ENCODE measurements around the gene APOL6.

Gene APOL6

DNA sequence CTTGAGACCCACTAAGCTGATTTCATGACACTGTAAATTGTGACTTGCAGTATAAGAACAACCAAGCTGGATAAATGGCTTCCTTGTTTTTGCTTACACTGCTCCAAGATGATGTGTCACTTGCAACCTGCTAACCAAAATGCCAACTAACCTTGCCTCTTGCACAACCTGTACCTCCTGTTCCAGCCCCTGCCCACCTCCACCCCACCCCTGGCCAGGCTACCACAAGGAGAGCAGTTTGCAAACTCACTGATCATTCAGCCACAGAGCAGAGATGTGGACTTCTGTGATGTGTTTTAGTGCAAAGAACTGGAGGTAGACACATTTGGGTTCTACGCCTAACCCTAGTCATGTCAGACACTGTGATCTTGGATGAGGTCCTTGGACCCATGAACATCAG lies 4.3 kb upstream of the APOL6 start:
- no peaks in the 10 kb centered on the region for H3K9me3 ChIP-seq (ENCODE audit: control insufficient read depth, low read length)
- no peaks in the 10 kb centered on the region for H3K27me3 ChIP-seq (replicated peaks; ENCODE audit: control insufficient read depth, insufficient read depth, low read length)
- no peak overlapping the region for H3K9ac ChIP-seq (ENCODE audit: low read length)
- H3K4me3 ChIP-seq (ENCODE audit: low read length) = no peak overlapping the region
- H3K4me1 ChIP-seq (ENCODE audit: control insufficient read depth, insufficient read depth, low read length) = peaks cover 52% of the 10 kb centered on the region
- H3K36me3 ChIP-seq (ENCODE audit: control insufficient read depth, insufficient read depth, low read length, severe bottlenecking) = no peaks in the 10 kb centered on the region
- DNase-seq (ENCODE audit: low read depth) = no peak

DNA sequence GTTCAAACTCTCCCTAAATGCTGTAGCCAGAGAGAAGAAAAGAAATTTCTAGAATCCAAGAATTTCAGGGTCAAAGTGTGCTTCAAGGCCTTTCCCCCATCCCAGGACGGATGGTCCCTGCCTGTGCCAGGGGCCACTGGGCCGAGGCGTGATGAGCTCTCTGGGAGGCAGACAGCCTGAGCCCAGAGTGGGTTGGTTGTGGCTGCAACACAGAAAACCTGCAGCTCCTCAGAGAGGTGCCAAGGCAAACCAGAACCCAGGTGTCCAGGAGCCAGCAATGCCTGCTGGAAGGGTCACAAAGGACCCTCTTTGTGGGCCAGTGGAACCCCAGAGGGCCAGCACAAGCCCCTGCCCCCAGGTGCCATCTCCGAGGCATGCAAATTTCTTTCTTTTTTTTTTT lies 2.6 kb upstream of the APOL6 start:
- no peaks in the 10 kb centered on the region for H3K9me3 ChIP-seq (ENCODE audit: control insufficient read depth, low read length)
- no peak for DNase-seq (ENCODE audit: low read depth)
- peaks cover 59% of the 10 kb centered on the region for H3K4me1 ChIP-seq (ENCODE audit: control insufficient read depth, insufficient read depth, low read length)
- H3K36me3 ChIP-seq (ENCODE audit: control insufficient read depth, insufficient read depth, low read length, severe bottlenecking) = no peaks in the 10 kb centered on the region
- no peaks in the 10 kb centered on the region for H3K27me3 ChIP-seq (replicated peaks; ENCODE audit: control insufficient read depth, insufficient read depth, low read length)
- no peak overlapping the region for H3K4me3 ChIP-seq (ENCODE audit: low read length)
- peak overlapping the region; percentile 42 for H3K9ac ChIP-seq (ENCODE audit: low read length)

DNA sequence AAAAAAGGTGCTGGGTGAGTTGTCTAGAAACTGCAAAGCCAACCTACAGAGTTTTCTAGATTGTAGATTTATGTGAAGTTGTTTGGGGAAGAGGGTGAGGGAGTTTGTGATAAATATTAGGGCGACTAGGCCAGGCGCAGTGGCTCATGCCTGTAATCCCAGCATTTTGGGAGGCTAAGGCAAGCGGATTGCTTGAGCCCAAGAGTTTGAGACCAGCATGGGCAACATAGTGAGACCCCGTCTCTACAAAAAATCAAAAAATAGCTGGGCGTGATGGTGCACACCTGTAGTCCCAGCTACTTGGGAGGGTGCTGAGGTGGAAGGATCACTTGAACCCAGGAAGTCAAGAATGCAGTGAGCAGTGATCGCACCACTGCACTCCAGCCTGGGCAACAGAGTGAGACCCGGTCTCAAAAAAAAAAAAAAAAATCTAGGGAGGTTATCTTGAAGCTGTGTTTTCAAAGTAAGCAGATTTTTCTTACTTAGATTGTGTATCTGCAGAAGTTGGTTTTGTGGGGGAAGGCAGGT lies 844 bp downstream of the APOL6 start:
- H3K4me1 ChIP-seq (ENCODE audit: control insufficient read depth, insufficient read depth, low read length) = peaks cover 39% of the 10 kb centered on the region
- no peaks in the 10 kb centered on the region for H3K9me3 ChIP-seq (ENCODE audit: control insufficient read depth, low read length)
- H3K27me3 ChIP-seq (replicated peaks; ENCODE audit: control insufficient read depth, insufficient read depth, low read length) = no peaks in the 10 kb centered on the region
- peaks cover 10% of the 10 kb centered on the region for H3K36me3 ChIP-seq (ENCODE audit: control insufficient read depth, insufficient read depth, low read length, severe bottlenecking)
- H3K9ac ChIP-seq (ENCODE audit: low read length) = peak overlapping the region; percentile 100
- H3K4me3 ChIP-seq (ENCODE audit: low read length) = peak overlapping the region; percentile 99
- DNase-seq (ENCODE audit: low read depth) = no peak

DNA sequence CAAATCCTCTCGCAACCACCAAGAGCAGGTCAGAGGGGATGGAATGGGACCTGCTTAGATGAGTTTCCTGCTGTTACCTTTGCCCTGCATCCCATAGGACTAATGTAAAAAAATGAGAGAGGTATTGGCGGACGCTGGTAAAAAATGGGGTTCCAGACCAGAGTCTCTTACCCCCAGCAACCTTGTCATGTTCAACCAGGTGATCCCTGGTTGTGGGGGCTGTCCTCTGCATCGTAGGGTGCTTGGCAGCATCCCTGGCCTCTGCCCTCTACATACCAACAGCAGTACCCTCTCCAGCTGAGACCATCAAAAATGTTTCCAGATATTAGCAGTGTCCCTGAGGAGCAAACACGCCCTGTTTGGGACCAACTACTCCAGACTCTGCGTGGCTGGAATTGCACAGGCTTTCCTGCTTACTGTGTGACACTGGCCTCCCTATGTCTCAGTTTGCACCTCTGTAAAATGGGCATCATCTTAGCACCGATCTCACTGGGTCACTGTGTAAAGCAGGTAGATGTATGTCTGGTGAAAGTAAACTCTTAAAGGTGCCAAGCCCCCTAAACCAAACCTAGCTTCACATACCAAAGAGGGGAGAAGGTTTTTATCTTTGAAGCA lies 1.5 kb downstream of the APOL6 start:
- Histone ChIP-seq H3K36me3 (ENCODE audit: control insufficient read depth, insufficient read depth, low read length, severe bottlenecking) (peaks cover 14% of the 10 kb centered on the region), H3K4me3 (ENCODE audit: low read length) (peak overlapping the region; percentile 99), H3K9me3 (ENCODE audit: control insufficient read depth, low read length) (no peaks in the 10 kb centered on the region), H3K27me3 (replicated peaks; ENCODE audit: control insufficient read depth, insufficient read depth, low read length) (no peaks in the 10 kb centered on the region), H3K4me1 (ENCODE audit: control insufficient read depth, insufficient read depth, low read length) (peaks cover 39% of the 10 kb centered on the region), H3K9ac (ENCODE audit: low read length) (peak overlapping the region; percentile 100)
- DNase-seq (ENCODE audit: low read depth) = no peak

DNA sequence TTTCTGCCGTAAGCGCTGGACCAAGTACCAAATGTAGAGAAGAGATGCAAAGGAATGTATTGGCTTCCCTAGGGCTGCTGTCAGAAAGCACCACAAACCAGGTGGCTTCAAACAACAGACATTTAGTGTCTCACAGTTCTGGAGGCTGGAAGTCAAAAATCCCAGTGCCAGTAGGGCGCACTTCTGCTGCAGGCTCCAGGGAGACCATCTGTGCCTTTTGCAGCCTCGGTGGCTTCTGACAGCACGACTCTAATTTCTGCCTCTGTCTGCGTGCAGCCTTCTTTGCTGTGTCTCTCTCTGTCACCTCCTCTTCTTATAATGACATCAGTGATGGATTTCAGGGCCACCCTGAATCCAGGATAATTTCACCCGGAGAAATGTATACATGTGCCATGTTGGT lies 2.8 kb downstream of the APOL6 start:
- H3K27me3 ChIP-seq (replicated peaks; ENCODE audit: control insufficient read depth, insufficient read depth, low read length) = no peaks in the 10 kb centered on the region
- H3K36me3 ChIP-seq (ENCODE audit: control insufficient read depth, insufficient read depth, low read length, severe bottlenecking) = peaks cover 27% of the 10 kb centered on the region
- no peak for DNase-seq (ENCODE audit: low read depth)
- no peak overlapping the region for H3K9ac ChIP-seq (ENCODE audit: low read length)
- peak overlapping the region; percentile 99 for H3K4me3 ChIP-seq (ENCODE audit: low read length)
- no peaks in the 10 kb centered on the region for H3K9me3 ChIP-seq (ENCODE audit: control insufficient read depth, low read length)
- peaks cover 30% of the 10 kb centered on the region for H3K4me1 ChIP-seq (ENCODE audit: control insufficient read depth, insufficient read depth, low read length)

DNA sequence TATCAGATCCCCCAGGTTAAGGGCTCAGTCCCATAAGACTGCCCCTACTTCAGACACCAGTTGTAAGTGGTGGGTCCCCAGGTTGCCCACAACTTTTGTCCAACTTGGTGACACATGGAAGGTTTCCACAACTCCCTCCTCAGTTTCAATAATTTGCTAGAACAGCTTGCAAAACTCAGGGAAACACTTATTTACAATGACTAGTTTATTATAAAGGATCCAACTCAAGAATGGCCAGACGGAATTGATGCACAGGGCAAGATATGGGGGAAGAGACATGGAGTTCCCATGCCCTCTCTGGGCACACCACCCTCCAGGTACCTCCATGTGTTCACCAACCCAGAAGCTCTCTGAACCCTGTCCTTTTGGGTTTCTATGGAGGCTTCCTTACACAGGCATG lies 5.6 kb downstream of the APOL6 start:
- Histone ChIP-seq H3K4me1 (ENCODE audit: control insufficient read depth, insufficient read depth, low read length) (peaks cover 21% of the 10 kb centered on the region), H3K27me3 (replicated peaks; ENCODE audit: control insufficient read depth, insufficient read depth, low read length) (no peaks in the 10 kb centered on the region), H3K4me3 (ENCODE audit: low read length) (no peak overlapping the region), H3K9ac (ENCODE audit: low read length) (no peak overlapping the region), H3K9me3 (ENCODE audit: control insufficient read depth, low read length) (no peaks in the 10 kb centered on the region), H3K36me3 (ENCODE audit: control insufficient read depth, insufficient read depth, low read length, severe bottlenecking) (peaks cover 54% of the 10 kb centered on the region)
- no peak for DNase-seq (ENCODE audit: low read depth)

DNA sequence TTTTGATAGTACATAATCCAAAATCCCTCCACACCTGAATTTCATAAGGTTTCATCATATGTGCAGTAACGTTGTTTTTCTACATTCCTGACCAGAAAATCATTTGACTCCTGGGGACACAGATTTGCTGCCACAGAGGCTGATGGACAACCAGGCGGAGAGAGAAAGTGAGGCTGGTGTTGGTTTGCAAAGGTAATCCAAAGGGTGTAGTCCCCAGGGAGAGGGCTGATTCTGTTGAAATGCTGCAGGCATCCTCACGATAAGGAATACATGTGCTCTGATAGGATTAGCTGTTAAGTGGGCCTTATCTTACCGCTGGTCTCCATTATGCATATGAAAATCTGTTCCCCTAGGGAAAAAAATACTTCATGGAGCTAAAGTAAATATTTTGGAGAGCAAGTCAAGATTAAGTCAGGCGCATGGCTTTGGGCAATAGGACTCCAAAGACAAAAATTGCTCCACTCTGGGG lies 8.1 kb downstream of the APOL6 start:
- Histone ChIP-seq H3K27me3 (replicated peaks; ENCODE audit: control insufficient read depth, insufficient read depth, low read length) (no peaks in the 10 kb centered on the region), H3K4me1 (ENCODE audit: control insufficient read depth, insufficient read depth, low read length) (peaks cover 20% of the 10 kb centered on the region), H3K4me3 (ENCODE audit: low read length) (no peak overlapping the region), H3K36me3 (ENCODE audit: control insufficient read depth, insufficient read depth, low read length, severe bottlenecking) (peaks cover 75% of the 10 kb centered on the region), H3K9me3 (ENCODE audit: control insufficient read depth, low read length) (no peaks in the 10 kb centered on the region), H3K9ac (ENCODE audit: low read length) (no peak overlapping the region)
- no peak for DNase-seq (ENCODE audit: low read depth)

DNA sequence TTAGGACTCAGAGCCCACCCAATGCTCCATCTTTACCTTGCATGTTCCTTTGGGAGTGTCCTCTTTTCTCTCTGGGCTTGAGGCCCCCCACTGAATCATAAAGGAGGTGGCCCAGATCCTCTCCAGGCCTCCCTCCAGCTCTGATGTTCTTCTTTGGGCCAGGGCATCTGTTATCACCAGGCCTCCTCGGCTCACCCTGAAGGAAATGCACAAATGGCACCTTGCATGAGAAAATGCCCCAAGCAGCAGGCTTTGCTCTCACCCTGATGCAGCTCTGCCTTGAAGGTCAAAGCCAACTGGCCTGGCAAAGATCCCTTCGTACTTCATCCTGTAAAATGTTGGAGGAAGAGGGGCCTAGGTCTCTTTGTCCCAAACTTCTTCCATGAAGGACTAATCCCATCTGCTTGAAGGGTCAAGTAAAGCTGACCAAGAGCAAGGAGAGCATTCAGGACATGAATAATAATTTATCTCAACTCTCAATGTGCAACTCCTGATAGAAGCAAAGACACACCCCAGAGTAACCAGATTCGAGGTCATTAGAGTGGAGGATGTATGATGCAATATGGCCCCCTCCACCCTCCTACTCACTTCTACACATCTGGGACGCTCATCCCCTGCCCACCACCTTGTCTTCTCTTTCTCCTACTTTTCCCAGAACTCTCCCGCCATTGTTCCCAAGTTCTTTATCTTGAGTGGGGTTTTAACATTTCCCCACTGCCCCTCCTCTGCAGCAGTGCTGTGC lies 9.5 kb downstream of the APOL6 start:
- Histone ChIP-seq H3K4me1 (ENCODE audit: control insufficient read depth, insufficient read depth, low read length) (peaks cover 34% of the 10 kb centered on the region), H3K36me3 (ENCODE audit: control insufficient read depth, insufficient read depth, low read length, severe bottlenecking) (peaks cover 89% of the 10 kb centered on the region), H3K27me3 (replicated peaks; ENCODE audit: control insufficient read depth, insufficient read depth, low read length) (no peaks in the 10 kb centered on the region), H3K9ac (ENCODE audit: low read length) (no peak overlapping the region), H3K4me3 (ENCODE audit: low read length) (no peak overlapping the region), H3K9me3 (ENCODE audit: control insufficient read depth, low read length) (no peaks in the 10 kb centered on the region)
- DNase-seq (ENCODE audit: low read depth) = no peak

DNA sequence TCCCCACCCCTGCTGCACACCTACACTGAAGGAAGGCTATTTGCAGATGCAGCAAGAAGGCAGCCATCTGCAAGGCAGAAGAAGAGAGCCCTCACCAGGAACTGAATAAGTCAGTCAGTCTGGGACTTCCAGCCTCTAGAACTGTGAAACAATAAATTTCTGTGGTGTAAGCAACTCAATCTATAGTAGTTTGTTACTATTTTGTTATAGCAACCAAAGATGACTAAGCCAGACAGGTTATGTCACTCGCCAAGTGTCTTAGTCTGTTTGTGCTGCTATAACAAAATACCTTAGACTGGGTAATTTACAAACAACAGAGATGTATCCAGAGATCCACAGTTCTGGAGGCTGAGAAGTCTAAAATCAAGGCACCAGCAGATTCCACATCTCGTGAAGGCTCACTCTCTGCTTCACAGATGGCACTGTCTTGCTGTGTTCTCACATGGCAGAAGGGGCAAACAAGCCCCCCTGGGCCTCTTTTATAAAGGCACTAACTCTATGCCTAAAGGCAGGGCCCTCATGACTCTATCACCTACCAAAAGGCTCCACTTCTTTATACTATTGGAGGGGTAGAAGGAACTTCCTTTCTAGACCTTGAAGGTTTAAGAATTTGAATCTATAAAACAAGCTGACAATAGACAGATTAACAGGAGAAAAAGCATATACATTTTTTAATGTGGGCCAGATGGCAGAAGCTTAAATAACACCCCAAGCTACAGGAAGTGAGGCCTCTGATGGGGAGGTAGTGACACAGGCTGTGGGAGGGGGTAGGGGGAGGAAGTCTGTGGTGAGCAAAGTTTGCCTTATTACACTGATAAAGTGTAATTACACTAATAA lies 12.3 kb downstream of the APOL6 start:
- no peaks in the 10 kb centered on the region for H3K27me3 ChIP-seq (replicated peaks; ENCODE audit: control insufficient read depth, insufficient read depth, low read length)
- H3K36me3 ChIP-seq (ENCODE audit: control insufficient read depth, insufficient read depth, low read length, severe bottlenecking) = peaks cover 82% of the 10 kb centered on the region
- H3K9me3 ChIP-seq (ENCODE audit: control insufficient read depth, low read length) = peaks cover 6% of the 10 kb centered on the region
- H3K9ac ChIP-seq (ENCODE audit: low read length) = no peak overlapping the region
- H3K4me1 ChIP-seq (ENCODE audit: control insufficient read depth, insufficient read depth, low read length) = peaks cover 47% of the 10 kb centered on the region
- H3K4me3 ChIP-seq (ENCODE audit: low read length) = no peak overlapping the region
- no peak for DNase-seq (ENCODE audit: low read depth)

DNA sequence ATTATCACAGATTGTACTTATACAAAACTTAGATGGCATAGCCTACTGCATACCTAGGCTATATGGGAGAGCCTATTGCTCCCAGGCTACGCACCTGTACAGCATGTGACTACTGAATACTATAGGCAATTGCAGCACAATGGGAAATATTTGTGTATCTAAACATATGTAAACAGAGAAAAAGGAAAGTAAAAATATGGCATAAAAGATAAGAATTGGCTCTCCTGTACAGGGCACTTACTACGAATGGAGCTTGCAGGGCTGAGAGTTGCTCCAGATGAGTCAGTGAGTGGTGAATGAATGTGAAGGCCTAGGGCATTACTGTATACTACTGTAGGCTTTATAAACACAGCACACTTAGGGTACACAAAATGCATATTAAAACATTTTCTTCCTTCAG lies 13.2 kb downstream of the APOL6 start:
- Histone ChIP-seq H3K4me3 (ENCODE audit: low read length) (no peak overlapping the region), H3K9me3 (ENCODE audit: control insufficient read depth, low read length) (peaks cover 7% of the 10 kb centered on the region), H3K36me3 (ENCODE audit: control insufficient read depth, insufficient read depth, low read length, severe bottlenecking) (peaks cover 76% of the 10 kb centered on the region), H3K9ac (ENCODE audit: low read length) (no peak overlapping the region), H3K4me1 (ENCODE audit: control insufficient read depth, insufficient read depth, low read length) (peaks cover 44% of the 10 kb centered on the region), H3K27me3 (replicated peaks; ENCODE audit: control insufficient read depth, insufficient read depth, low read length) (no peaks in the 10 kb centered on the region)
- peak; percentile 39 for DNase-seq (ENCODE audit: low read depth)

DNA sequence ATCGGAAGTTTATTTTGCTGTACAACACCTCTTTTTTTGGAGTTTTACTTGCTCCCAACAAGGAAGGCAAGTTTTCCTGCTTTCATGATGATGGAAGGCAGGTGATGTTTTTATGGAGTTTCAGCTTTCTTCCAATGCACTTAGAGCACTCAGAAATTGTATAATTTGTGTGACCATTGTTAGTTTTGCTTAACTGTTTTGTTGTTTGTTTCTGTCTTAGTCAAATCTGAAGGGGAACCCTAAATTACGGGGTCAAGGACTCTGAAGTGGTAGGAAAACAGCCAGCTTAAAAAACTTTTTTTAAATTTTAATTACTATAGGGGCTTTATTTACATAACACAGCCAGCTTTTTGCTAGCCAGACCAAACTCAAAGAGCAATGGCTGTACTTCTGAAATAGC lies 14.7 kb downstream of the APOL6 start:
- H3K4me3 ChIP-seq (ENCODE audit: low read length) = peak overlapping the region; percentile 74
- peaks cover 12% of the 10 kb centered on the region for H3K9me3 ChIP-seq (ENCODE audit: control insufficient read depth, low read length)
- peaks cover 76% of the 10 kb centered on the region for H3K36me3 ChIP-seq (ENCODE audit: control insufficient read depth, insufficient read depth, low read length, severe bottlenecking)
- peak overlapping the region; percentile 79 for H3K9ac ChIP-seq (ENCODE audit: low read length)
- DNase-seq (ENCODE audit: low read depth) = no peak
- no peaks in the 10 kb centered on the region for H3K27me3 ChIP-seq (replicated peaks; ENCODE audit: control insufficient read depth, insufficient read depth, low read length)
- peaks cover 37% of the 10 kb centered on the region for H3K4me1 ChIP-seq (ENCODE audit: control insufficient read depth, insufficient read depth, low read length)
